CD4-positive, CD25-positive, alpha-beta regulatory T cell (primary cell): ENCODE results near the gene PPDPF. TPM values are rescaled to one million over a fixed set of nuclear protein-coding genes. Genes with fewer than 3 reads are reported as not detected.

Source experiments
- ATAC-seq, 2 donors: fragments of 150-1000 bp; cut with Tn5 transposase; one replicate each; pipeline ENCODE4 v1.10.0; 2021; ENCODE audit warnings: low read depth in 2 of 2, moderate number of reproducible peaks in 2 of 2, moderate library complexity in 1 of 2
- DNase-seq, 3 donors: peaks; one replicate each; pipeline versions ENCODE4 v3.0.0 to v3.0.0-alpha.2; 2012 to 2022; ENCODE audit warnings: mixed read lengths in 1 of 3
- H3K27ac ChIP-seq: one replicate; pipeline ENCODE4 v1.7.0; 2013; ENCODE audit warnings: mild to moderate bottlenecking, low read length; ENCODE audit not compliant: insufficient read depth, poor library complexity, severe bottlenecking
- H3K27me3 ChIP-seq: one replicate; pipeline ENCODE4 v1.7.0; 2013; ENCODE audit warnings: low read length; ENCODE audit not compliant: control insufficient read depth, insufficient read depth
- H3K36me3 ChIP-seq: one replicate; pipeline ENCODE4 v1.7.0; 2013; ENCODE audit warnings: mild to moderate bottlenecking, low read length, moderate library complexity; ENCODE audit not compliant: control insufficient read depth, insufficient read depth
- H3K4me1 ChIP-seq: 2 replicates; pipeline ENCODE4 v1.7.0; 2013; ENCODE audit warnings: mild to moderate bottlenecking, low read length; ENCODE audit not compliant: insufficient read depth, control insufficient read depth, poor library complexity, severe bottlenecking
- H3K4me3 ChIP-seq: one replicate; pipeline ENCODE4 v1.7.0; 2013; ENCODE audit warnings: low read depth, mild to moderate bottlenecking, low read length, moderate library complexity
- H3K9me3 ChIP-seq, 2 experiments: 1 replicate in 1 of 2; 2 replicates in 1 of 2; pipeline ENCODE4 v1.7.0; 2013; ENCODE audit warnings: low read length in 2 of 2, mild to moderate bottlenecking in 1 of 2, moderate library complexity in 1 of 2; ENCODE audit not compliant: control insufficient read depth in 2 of 2
- H3K27ac Mint-ChIP-seq, 3 donors: one replicate each; pipeline ENCODE4 v1.8.0; 2020 to 2022; ENCODE audit warnings: mild to moderate bottlenecking in 3 of 3, mixed read lengths in 3 of 3, moderate library complexity in 2 of 3
- H3K27me3 Mint-ChIP-seq: one replicate; pipeline ENCODE4 v1.8.0; 2022; ENCODE audit warnings: mild to moderate bottlenecking, mixed read lengths
- H3K36me3 Mint-ChIP-seq: one replicate; pipeline ENCODE4 v1.8.0; 2020; ENCODE audit warnings: mixed read lengths
- H3K4me1 Mint-ChIP-seq, 4 donors: one replicate each; pipeline ENCODE4 v1.8.0; 2020 to 2022; ENCODE audit warnings: mixed read lengths in 4 of 4, mild to moderate bottlenecking in 1 of 4
- H3K4me3 Mint-ChIP-seq, 4 donors: one replicate each; pipeline ENCODE4 v1.8.0; 2020 to 2022; ENCODE audit warnings: mild to moderate bottlenecking in 4 of 4, mixed read lengths in 4 of 4, moderate library complexity in 3 of 4
- H3K9me3 Mint-ChIP-seq, 7 donors: one replicate each; pipeline ENCODE4 v1.8.0; 2020 to 2022; ENCODE audit warnings: mixed read lengths in 7 of 7, mild to moderate bottlenecking in 3 of 7, moderate library complexity in 2 of 7
- polyA plus RNA-seq, 4 donors: library from polyadenylated mRNA; unstranded; fragments of 300-500 nt; fragmentation: Illumina TruSeq; gene quantifications; one replicate each; pipeline ENCODE4 v1.2.3, GENCODE V29; 2021
- total RNA-seq: library from RNA; stranded (reverse); gene quantifications from one replicate; pipeline ENCODE4 v1.2.3, GENCODE V29; 2022

Gene PPDPF
- total and polyA plus RNA-seq, 5 donors from 2014 or later, result 75.8 to 155 (median 93.3) TPM

DNA sequence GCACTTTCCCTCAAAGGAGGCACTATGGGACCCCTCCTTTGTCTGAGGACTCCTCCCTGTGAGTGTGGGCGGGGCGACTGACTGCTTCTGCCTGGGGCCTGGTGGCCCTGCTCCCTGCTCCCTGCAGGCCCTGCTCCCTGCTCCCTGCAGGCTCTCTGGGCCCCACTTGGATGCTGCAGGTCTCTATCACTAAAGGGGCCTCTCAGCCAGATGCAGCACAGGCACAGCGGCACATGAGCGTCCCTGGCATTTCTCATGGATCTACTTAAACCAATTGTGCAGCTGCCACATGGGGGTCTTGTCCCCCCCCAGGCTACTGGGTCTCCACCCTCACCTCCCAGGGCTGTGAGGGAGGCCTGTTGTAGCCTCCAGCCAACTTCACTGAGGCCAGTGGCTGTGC lies 29.5 kb upstream of the PPDPF start:
- Mint-ChIP-seq H3K27ac (no peak overlapping the region), H3K36me3 (no peaks in the 10 kb centered on the region), H3K27me3 (peaks cover 8% of the 10 kb centered on the region), H3K4me3 (no peak overlapping the region), H3K4me1 (peaks cover 0 to under 1% (median under 1%) of the 10 kb centered on the region in 4 donors), H3K9me3 (peaks cover 0 to 2% (median 0%) of the 10 kb centered on the region in 7 donors)
- no peak overlapping the region for H3K27ac ChIP-seq
- no peak for ATAC-seq
- H3K27me3 ChIP-seq, result no peaks in the 10 kb centered on the region
- H3K9me3 ChIP-seq, result no peaks in the 10 kb centered on the region
- H3K4me3 ChIP-seq, result no peak overlapping the region
- H3K36me3 ChIP-seq, result no peaks in the 10 kb centered on the region
- no peak for DNase-seq
- peaks cover 2% of the 10 kb centered on the region for H3K4me1 ChIP-seq

DNA sequence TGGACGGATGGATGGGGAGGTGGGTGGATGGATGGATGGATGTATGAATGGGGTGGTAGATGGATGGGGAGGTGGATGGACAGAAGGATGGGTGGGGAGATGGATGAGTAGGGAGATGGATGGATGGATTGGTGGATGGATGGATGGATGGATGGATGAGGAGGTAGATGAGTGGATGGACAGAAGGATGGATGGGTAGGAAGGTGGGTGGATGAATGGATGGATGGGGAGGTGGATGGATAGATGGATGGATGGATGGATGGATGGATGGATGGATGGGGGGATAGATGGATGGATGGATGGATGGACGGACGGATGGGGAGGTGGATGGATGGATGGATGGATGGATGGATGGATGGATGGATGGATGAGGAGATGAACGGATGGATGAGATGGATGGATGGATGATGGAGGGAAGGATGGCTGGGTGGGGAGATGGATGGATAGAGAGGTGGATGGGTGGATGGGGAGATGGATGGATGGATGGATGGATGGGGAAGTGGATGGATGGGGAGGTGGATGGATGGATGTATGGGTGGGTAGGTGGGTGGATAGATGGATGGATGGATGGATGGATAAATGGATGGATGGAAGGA lies 28.8 kb upstream of the PPDPF start:
- peaks cover 12% of the 10 kb centered on the region for H3K27me3 Mint-ChIP-seq
- no peaks in the 10 kb centered on the region for H3K27me3 ChIP-seq
- H3K36me3 ChIP-seq, result no peaks in the 10 kb centered on the region
- H3K27ac Mint-ChIP-seq, result no peak overlapping the region
- no peak for ATAC-seq
- H3K9me3 ChIP-seq, result no peaks in the 10 kb centered on the region
- H3K4me3 Mint-ChIP-seq, result no peak overlapping the region
- H3K27ac ChIP-seq, result no peak overlapping the region
- no peak overlapping the region for H3K4me3 ChIP-seq
- no peak for DNase-seq
- peaks cover 8% of the 10 kb centered on the region for H3K4me1 ChIP-seq
- H3K4me1 Mint-ChIP-seq, result peaks cover 0 to 3% (median 1%) of the 10 kb centered on the region in 4 donors
- peaks cover 0 to 2% (median 0%) of the 10 kb centered on the region in 7 donors for H3K9me3 Mint-ChIP-seq
- no peaks in the 10 kb centered on the region for H3K36me3 Mint-ChIP-seq

DNA sequence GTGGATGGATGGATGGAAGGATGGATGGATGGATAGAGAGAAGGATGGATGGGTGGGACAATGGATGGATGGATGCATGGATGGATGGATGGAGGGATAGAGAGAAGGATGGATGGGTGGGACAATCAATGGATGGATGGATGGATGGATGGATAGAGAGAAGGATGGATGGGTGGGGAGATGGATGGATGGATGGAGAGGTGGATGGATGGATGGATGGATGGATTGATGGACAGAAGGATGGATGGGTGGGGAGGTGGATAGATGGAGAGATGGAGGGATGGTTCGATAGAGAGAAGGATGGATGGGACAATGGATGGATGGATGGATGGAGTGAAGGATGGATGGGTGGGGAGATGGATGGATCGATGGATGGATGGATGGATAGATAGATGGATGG lies 28.0 kb upstream of the PPDPF start:
- no peak overlapping the region for H3K27ac ChIP-seq
- ATAC-seq (no peak), DNase-seq (no peak)
- peaks cover 0 to 8% (median 1%) of the 10 kb centered on the region in 4 donors for H3K4me1 Mint-ChIP-seq
- H3K4me3 ChIP-seq, result no peak overlapping the region
- H3K9me3 Mint-ChIP-seq, result peaks cover 0 to 2% (median 0%) of the 10 kb centered on the region in 7 donors
- H3K4me1 ChIP-seq, result peaks cover 8% of the 10 kb centered on the region
- no peaks in the 10 kb centered on the region for H3K36me3 ChIP-seq
- no peaks in the 10 kb centered on the region for H3K27me3 ChIP-seq
- peak overlapping the region in 1 of 4 donors; percentile 11 for H3K4me3 Mint-ChIP-seq
- peaks cover 12% of the 10 kb centered on the region for H3K27me3 Mint-ChIP-seq
- H3K9me3 ChIP-seq, result no peaks in the 10 kb centered on the region
- H3K36me3 Mint-ChIP-seq, result no peaks in the 10 kb centered on the region
- H3K27ac Mint-ChIP-seq, result no peak overlapping the region

DNA sequence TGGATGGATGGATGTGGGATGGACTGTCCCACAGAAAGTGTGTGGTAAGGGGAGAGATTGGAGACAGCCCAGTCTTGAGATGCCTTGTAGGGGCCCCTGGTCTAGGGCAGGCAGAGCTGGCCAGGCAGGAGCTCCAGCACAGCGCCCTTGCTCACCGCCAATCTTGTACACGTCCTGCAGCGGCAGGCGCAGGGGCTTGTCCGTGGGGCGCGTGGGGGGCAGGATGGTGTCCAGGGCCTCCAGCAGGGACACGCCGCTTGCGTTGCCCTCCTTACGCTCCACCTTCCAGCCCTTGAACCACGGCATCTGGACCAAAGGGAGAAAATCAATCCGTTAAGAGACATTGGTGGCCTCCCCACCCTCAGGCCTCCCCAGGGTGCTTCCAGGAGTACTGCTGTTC lies 27.6 kb upstream of the PPDPF start:
- Mint-ChIP-seq H3K4me3 (no peak overlapping the region), H3K9me3 (peaks cover 0 to 2% (median 0%) of the 10 kb centered on the region in 7 donors), H3K36me3 (no peaks in the 10 kb centered on the region), H3K27me3 (peaks cover 12% of the 10 kb centered on the region), H3K27ac (no peak overlapping the region), H3K4me1 (peaks cover 0 to 8% (median 1%) of the 10 kb centered on the region in 4 donors)
- H3K9me3 ChIP-seq, result no peaks in the 10 kb centered on the region
- no peaks in the 10 kb centered on the region for H3K36me3 ChIP-seq
- ATAC-seq (no peak), DNase-seq (no peak)
- H3K27ac ChIP-seq, result no peak overlapping the region
- H3K27me3 ChIP-seq, result no peaks in the 10 kb centered on the region
- H3K4me3 ChIP-seq, result no peak overlapping the region
- H3K4me1 ChIP-seq, result peaks cover 11% of the 10 kb centered on the region

DNA sequence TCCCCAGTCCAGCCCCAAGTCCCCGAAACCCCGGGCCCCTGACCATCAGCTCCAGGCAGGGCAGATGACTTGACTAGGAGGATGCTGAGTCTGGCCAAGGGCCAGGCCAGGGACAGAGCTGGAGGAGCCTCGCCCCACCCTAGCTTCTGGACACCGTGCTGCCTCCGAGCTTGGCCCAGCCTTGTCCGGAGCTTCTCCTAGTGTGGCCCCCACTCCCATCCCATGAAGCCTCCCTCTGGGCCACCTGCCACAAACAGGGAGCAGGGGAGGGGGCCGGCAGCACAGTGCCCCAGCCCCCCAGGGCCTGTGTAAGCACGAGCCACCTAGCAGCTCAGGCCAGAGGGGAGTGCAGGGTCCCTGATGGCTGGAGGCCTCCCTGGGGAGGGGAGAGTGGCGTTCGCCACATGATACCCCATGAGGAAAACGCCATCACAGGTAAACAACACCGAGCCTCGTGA lies 27.0 kb upstream of the PPDPF start:
- Histone ChIP-seq H3K27ac (no peak overlapping the region), H3K4me3 (no peak overlapping the region), H3K4me1 (peaks cover 17% of the 10 kb centered on the region), H3K27me3 (no peaks in the 10 kb centered on the region), H3K9me3 (no peaks in the 10 kb centered on the region), H3K36me3 (no peaks in the 10 kb centered on the region)
- H3K27ac Mint-ChIP-seq, result no peak overlapping the region
- DNase-seq, result no peak
- H3K36me3 Mint-ChIP-seq, result no peaks in the 10 kb centered on the region
- H3K27me3 Mint-ChIP-seq, result peaks cover 12% of the 10 kb centered on the region
- ATAC-seq, result no peak
- peaks cover 0 to 8% (median 1%) of the 10 kb centered on the region in 4 donors for H3K4me1 Mint-ChIP-seq
- H3K9me3 Mint-ChIP-seq, result peaks cover 0 to 2% (median 0%) of the 10 kb centered on the region in 7 donors
- H3K4me3 Mint-ChIP-seq, result no peak overlapping the region

DNA sequence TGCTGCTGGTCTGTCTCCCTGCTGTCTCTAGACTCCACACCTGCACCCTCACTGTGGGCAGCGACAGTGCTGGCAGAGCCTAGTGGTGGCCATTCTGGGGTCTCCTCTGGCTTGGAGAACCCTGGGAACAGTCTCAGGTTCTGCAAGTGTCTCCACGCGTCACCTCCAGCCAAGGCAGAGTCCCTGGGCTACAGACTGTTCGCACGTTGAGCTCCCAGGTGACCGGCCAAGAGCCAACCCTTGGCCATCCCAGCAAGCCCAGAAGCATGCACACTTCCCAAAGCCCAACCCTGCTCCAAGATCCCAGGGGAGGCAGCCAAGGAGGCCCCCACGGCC lies 26.5 kb upstream of the PPDPF start:
- no peaks in the 10 kb centered on the region for H3K27me3 ChIP-seq
- H3K4me3 ChIP-seq, result no peak overlapping the region
- DNase-seq (no peak), ATAC-seq (no peak)
- Mint-ChIP-seq H3K27ac (no peak overlapping the region), H3K9me3 (peaks cover 0 to 2% (median 0%) of the 10 kb centered on the region in 7 donors), H3K4me1 (peaks cover 0 to 8% (median 1%) of the 10 kb centered on the region in 4 donors), H3K27me3 (peaks cover 12% of the 10 kb centered on the region), H3K4me3 (no peak overlapping the region), H3K36me3 (no peaks in the 10 kb centered on the region)
- no peak overlapping the region for H3K27ac ChIP-seq
- H3K36me3 ChIP-seq, result no peaks in the 10 kb centered on the region
- H3K9me3 ChIP-seq, result no peaks in the 10 kb centered on the region
- H3K4me1 ChIP-seq, result peaks cover 18% of the 10 kb centered on the region

DNA sequence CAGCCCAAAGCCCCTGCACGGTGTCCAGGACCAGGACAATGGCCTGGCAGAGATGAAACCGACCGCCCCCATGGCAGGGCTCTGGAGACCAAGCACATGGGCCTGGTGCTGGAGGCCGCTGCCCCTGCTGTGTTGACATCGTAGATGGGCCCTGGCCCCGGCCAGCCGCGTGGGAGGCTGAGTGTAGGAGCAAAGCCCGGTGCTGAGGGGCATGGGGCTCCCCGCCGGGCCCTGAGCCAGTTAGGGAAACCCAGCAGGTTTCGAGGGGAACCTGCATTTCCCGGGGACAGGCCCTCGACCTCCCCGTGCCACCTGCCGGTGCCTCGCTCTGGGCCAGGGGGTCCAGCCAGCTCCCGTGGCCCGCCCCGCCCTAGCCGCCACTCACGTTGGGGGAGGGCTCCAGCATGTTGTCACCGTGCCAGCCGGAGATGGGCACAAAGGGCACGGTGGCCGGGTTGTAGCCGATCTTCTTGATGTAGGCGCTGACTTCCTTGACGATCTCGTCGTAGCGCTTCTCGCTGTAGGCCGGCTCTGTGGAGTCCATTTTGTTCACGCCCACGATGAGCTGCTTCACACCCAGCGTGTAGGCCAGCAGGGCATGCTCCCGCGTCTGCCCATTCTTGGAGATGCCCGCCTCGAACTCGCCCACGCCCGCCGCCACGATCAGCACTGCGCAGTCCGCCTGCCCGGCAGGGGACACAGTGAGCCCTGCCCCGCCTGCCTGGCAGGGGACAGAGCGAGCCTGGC lies 26.0 kb upstream of the PPDPF start:
- Mint-ChIP-seq H3K9me3 (peaks cover 0 to 2% (median 0%) of the 10 kb centered on the region in 7 donors), H3K36me3 (no peaks in the 10 kb centered on the region), H3K4me3 (no peak overlapping the region), H3K27me3 (peaks cover 7% of the 10 kb centered on the region), H3K4me1 (peaks cover 0 to 8% (median 1%) of the 10 kb centered on the region in 4 donors), H3K27ac (no peak overlapping the region)
- peaks cover 21% of the 10 kb centered on the region for H3K4me1 ChIP-seq
- no peaks in the 10 kb centered on the region for H3K27me3 ChIP-seq
- no peaks in the 10 kb centered on the region for H3K9me3 ChIP-seq
- H3K36me3 ChIP-seq, result no peaks in the 10 kb centered on the region
- no peak for ATAC-seq
- no peak overlapping the region for H3K27ac ChIP-seq
- DNase-seq, result no peak
- no peak overlapping the region for H3K4me3 ChIP-seq
